Glutamatergic neuron (in vitro differentiated cells): ENCODE results near the gene BHLHE41. TPM values are rescaled to one million over a fixed set of nuclear protein-coding genes. Genes with fewer than 3 reads are reported as not detected.
A peak's percentile ranks its signal among the peaks of the same experiment; 100 is the strongest.

Experiments
- DNase-seq: peaks from one replicate; pipeline ENCODE4 v3.0.0; 2022
- H3K27ac Mint-ChIP-seq: one replicate; pipeline ENCODE4 v1.8.0; 2020; ENCODE audit warnings: mild to moderate bottlenecking, mixed read lengths, inconsistent platforms; ENCODE audit not compliant: unreplicated experiment
- H3K27me3 Mint-ChIP-seq: one replicate; pipeline ENCODE4 v1.8.0; 2020; ENCODE audit warnings: mild to moderate bottlenecking, moderate library complexity, mixed read lengths, inconsistent platforms; ENCODE audit not compliant: unreplicated experiment
- H3K36me3 Mint-ChIP-seq: one replicate; pipeline ENCODE4 v1.8.0; 2020; ENCODE audit warnings: mild to moderate bottlenecking, mixed read lengths, inconsistent platforms; ENCODE audit not compliant: unreplicated experiment
- H3K4me1 Mint-ChIP-seq: one replicate; pipeline ENCODE4 v1.8.0; 2020; ENCODE audit warnings: mild to moderate bottlenecking, low read depth, mixed read lengths, inconsistent platforms; ENCODE audit not compliant: unreplicated experiment
- H3K4me3 Mint-ChIP-seq: one replicate; pipeline ENCODE4 v1.8.0; 2020; ENCODE audit warnings: mild to moderate bottlenecking, mixed read lengths, inconsistent platforms; ENCODE audit not compliant: unreplicated experiment
- H3K9me3 Mint-ChIP-seq: one replicate; pipeline ENCODE4 v1.8.0; 2020; ENCODE audit warnings: mild to moderate bottlenecking, moderate library complexity, mixed read lengths, inconsistent platforms; ENCODE audit not compliant: unreplicated experiment
- total RNA-seq: library from RNA; stranded (reverse); fragmentation: NEBNext Ultra II Directional; extraction: Animal tissue kit (Norgen Biotek cat#: 25700); gene quantifications from one replicate; pipeline ENCODE4 v1.2.1, GENCODE V29; 2021; ENCODE audit not compliant: unreplicated experiment
- TF ChIP-seq, protein P1 (sequence below): fragments of 200-600 bp; sonication (generic); IDR thresholded peaks from one replicate; pipeline ENCODE4 v1.5.0; 2021; ENCODE audit not compliant: partially characterized antibody, unreplicated experiment

BHLHE41 gene
- total RNA-seq, 1 donor from 2014 or later = 3.6 TPM

DNA sequence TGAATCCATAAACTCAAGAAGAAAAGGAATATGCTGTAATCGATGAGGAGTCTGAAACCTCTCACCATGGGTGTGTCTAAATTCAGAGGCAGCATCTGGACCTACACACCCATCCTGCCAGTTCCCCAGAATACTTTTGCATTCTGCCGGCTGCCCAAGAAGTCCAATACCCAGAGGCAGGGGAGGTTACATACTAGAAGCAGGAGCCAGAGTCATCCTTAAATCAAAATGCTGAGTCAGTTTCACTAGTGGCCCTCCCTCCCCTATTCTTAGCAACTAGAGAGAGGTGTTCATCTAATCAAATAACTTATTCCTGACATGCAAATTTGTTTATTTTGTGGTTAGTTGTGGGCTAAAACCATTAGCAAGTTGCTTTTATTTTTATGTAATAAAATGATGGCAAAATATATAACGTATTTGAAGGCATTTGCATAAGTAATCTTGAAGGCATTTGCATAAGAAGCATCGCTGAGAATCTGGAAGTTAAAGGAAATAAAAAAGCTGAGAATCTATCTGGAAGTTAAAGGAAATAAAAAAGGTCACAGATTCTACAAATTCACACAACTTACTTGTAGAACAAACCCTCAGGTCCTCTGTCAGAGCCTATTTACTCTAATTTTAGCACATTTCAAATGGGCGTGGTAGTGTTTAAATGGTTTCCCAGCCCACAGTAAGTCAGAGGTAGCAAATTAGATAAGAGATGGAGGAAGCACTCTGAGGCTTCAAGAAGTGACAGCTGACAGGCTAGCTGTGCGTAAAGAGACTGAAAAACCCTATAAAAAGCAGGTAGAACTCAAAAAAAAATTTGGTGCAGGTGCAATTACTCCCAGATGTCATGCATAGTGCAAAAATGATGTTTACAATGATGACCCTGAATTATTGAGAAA lies 7.8 kb downstream of the BHLHE41 start:
- H3K4me1 Mint-ChIP-seq = peaks cover 41% of the 10 kb centered on the region
- peaks cover 2% of the 10 kb centered on the region for H3K9me3 Mint-ChIP-seq
- TF ChIP-seq, protein P1, sequence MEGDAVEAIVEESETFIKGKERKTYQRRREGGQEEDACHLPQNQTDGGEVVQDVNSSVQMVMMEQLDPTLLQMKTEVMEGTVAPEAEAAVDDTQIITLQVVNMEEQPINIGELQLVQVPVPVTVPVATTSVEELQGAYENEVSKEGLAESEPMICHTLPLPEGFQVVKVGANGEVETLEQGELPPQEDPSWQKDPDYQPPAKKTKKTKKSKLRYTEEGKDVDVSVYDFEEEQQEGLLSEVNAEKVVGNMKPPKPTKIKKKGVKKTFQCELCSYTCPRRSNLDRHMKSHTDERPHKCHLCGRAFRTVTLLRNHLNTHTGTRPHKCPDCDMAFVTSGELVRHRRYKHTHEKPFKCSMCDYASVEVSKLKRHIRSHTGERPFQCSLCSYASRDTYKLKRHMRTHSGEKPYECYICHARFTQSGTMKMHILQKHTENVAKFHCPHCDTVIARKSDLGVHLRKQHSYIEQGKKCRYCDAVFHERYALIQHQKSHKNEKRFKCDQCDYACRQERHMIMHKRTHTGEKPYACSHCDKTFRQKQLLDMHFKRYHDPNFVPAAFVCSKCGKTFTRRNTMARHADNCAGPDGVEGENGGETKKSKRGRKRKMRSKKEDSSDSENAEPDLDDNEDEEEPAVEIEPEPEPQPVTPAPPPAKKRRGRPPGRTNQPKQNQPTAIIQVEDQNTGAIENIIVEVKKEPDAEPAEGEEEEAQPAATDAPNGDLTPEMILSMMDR = no peak
- peaks cover 6% of the 10 kb centered on the region for H3K27me3 Mint-ChIP-seq
- H3K36me3 Mint-ChIP-seq = no peaks in the 10 kb centered on the region
- H3K27ac Mint-ChIP-seq = peak overlapping the region; percentile 21
- H3K4me3 Mint-ChIP-seq = peak overlapping the region; percentile 8
- no peak for DNase-seq

DNA sequence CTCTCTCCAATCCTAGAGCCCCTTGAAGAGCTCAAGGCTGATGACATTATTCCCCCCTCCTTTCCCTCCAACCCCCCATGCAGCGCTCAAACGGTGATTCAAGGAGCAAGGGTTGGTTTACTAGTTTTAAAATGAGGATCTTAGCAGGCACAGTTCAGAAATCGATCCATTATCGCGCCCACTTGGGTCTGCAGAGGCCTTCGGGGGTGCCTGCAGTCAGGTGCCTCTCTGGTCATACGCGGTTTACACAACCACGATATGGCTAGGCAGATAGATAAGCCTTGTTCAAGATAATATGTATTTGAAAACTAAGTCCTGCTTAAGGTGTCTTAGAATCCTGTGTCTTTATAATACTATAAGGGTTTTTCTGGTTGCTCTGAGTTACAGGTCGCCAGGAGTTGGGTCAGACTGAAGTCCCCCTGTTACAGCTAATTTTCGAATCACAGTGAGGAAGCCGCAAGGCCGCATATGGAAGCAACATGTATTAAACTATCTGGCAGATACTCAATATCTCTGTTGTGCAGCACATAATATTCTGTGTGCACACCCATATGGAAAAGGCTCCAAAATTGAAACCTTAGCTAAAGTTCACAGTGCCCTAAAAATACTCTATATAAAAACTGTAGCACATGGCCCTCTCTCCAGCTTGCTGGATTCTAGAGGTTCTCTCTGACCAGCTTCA lies 10.0 kb downstream of the BHLHE41 start:
- H3K27ac Mint-ChIP-seq = peak overlapping the region; percentile 85
- no peaks in the 10 kb centered on the region for H3K27me3 Mint-ChIP-seq
- no peaks in the 10 kb centered on the region for H3K9me3 Mint-ChIP-seq
- TF ChIP-seq, protein P1 = no peak
- H3K36me3 Mint-ChIP-seq = no peaks in the 10 kb centered on the region
- H3K4me3 Mint-ChIP-seq = peak overlapping the region; percentile 77
- H3K4me1 Mint-ChIP-seq = peaks cover 36% of the 10 kb centered on the region
- no peak for DNase-seq

DNA sequence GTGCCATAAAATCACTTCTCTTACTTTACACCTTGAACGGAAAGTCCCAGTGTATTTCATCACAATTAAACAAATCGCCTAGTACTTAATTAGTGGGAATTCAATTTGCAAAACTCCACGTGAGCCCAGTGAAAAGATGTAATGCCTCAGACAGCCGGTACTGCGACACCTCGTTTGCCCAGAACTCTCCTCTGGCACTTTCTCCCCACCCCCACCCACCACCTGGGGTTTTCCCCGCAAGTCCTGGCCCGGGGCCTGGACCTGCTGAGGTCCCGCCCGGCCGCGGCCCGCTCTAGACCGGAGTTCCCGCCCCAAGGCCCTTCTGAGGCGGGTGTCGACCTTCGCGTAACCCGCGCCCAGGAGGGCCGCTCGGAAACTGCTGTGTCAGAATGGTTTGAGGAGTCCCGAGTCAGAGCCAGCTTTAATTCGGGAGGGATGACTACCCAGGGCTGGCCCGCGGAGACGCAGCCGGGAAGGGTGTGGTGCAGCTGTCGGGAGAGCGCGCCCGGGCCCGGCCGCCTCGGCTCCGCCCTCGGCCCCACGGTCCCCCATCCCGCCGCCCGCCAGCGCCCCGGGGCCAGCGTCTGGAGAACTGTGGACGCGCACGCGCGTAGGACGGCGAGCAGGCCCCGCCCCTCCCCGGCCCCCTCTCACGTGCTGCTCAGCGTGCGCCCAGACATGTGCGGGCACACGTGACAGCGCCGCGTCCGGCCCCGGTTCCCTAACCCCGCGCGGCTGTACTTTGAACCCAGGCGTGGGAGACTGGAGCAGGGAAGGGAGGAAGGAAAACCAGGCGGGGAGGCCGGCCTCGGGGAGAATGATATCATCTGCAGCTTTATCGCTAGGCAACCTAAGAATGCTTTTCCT lies 10.8 kb downstream of the BHLHE41 start:
- H3K4me3 Mint-ChIP-seq = peak overlapping the region; percentile 93
- H3K9me3 Mint-ChIP-seq = peaks cover 2% of the 10 kb centered on the region
- DNase-seq = peak; percentile 81
- peaks cover 3% of the 10 kb centered on the region for H3K27me3 Mint-ChIP-seq
- TF ChIP-seq, protein P1 = peak; percentile 49
- peak overlapping the region; percentile 85 for H3K27ac Mint-ChIP-seq
- H3K36me3 Mint-ChIP-seq = no peaks in the 10 kb centered on the region
- H3K4me1 Mint-ChIP-seq = peaks cover 32% of the 10 kb centered on the region

DNA sequence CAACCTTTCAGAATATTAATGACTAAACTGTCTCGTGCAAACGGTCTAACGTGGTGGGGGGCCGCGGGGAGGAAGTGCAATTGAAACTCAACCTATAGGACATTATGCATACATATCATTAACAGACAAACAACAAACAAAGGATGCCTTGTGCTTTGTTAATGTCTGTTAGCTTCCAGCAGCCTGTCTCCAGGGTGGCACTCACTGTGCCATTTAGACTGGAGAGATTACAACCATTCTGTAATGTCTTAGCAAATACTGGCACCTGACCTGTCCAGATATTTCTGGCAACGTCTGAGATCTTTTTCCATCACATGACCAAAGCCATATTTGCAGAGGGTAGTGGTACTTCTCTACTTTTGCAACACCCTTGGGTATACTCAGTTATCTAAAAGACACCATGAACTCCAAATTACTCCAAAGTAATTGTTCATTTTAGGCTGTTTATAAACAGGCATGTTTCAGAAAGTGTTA lies 11.6 kb downstream of the BHLHE41 start:
- Mint-ChIP-seq H3K9me3 (peaks cover 2% of the 10 kb centered on the region), H3K27ac (no peak overlapping the region), H3K4me1 (peaks cover 29% of the 10 kb centered on the region), H3K4me3 (peak overlapping the region; percentile 93), H3K27me3 (peaks cover 3% of the 10 kb centered on the region), H3K36me3 (no peaks in the 10 kb centered on the region)
- DNase-seq = no peak
- TF ChIP-seq, protein P1 = no peak
